Fibroblast of pulmonary artery (primary cell): Measurements from ENCODE around the gene PIEZO2.

Source experiments
- DNase-seq: peaks from one replicate; pipeline ENCODE4 v3.0.0-alpha.2; 2010; ENCODE audit warnings: low read depth
- H3K4me3 ChIP-seq: replicated peaks from 2 replicates; pipeline ENCODE4 v1.5.1; 2011; ENCODE audit warnings: low read depth, mild to moderate bottlenecking, control low read depth, low read length, moderate library complexity
- TF ChIP-seq, protein P1 (sequence below): IDR thresholded peaks from 2 replicates; pipeline ENCODE4 v1.5.1; 2011; ENCODE audit warnings: mild to moderate bottlenecking, control low read depth, low read length, inconsistent platforms; ENCODE audit errors: missing control alignments

PIEZO2 gene

DNA sequence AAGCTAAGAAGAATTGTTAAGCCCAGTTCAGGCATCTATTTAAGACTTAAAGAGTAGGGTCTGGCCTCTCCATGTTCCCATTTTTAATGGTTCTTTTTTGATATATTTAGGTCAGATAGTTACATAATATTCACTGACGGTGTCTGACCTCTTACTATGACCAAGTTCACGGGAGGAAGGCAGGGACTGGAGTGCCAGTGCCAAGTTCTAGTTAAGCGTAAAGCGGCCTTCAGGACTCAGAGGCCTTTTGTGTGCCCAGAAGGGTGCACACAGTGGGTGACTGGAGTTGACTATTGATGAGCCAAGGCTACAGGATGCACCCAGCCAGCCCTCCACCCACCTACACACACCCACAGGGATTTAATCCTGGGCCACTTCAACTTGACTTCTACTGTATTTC lies 290.9 kb downstream of the PIEZO2 start:
- no peak for DNase-seq
- TF ChIP-seq, protein P1, sequence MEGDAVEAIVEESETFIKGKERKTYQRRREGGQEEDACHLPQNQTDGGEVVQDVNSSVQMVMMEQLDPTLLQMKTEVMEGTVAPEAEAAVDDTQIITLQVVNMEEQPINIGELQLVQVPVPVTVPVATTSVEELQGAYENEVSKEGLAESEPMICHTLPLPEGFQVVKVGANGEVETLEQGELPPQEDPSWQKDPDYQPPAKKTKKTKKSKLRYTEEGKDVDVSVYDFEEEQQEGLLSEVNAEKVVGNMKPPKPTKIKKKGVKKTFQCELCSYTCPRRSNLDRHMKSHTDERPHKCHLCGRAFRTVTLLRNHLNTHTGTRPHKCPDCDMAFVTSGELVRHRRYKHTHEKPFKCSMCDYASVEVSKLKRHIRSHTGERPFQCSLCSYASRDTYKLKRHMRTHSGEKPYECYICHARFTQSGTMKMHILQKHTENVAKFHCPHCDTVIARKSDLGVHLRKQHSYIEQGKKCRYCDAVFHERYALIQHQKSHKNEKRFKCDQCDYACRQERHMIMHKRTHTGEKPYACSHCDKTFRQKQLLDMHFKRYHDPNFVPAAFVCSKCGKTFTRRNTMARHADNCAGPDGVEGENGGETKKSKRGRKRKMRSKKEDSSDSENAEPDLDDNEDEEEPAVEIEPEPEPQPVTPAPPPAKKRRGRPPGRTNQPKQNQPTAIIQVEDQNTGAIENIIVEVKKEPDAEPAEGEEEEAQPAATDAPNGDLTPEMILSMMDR: no peak
- no peak overlapping the region for H3K4me3 ChIP-seq

DNA sequence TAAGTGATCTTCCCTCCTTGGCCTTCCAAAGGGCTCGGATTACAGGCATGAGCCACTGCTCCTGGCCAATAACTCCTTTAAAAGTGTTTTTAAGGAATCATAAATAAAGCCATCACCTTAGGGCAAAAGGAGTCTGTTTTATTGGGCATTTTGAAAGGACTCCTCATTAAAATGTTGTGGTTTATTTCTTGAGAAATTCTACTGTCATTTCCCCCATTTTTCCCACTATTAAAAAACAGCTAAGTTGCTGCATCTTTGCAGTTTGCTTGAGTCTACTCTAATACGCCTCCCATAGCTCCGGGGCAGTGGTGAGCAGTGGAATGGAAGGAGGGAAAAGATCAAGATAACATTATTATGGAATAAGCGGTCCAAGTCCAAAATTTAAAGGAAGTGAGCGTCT lies 293.2 kb downstream of the PIEZO2 start:
- TF ChIP-seq, protein P1: no peak
- H3K4me3 ChIP-seq: no peak overlapping the region
- no peak for DNase-seq

DNA sequence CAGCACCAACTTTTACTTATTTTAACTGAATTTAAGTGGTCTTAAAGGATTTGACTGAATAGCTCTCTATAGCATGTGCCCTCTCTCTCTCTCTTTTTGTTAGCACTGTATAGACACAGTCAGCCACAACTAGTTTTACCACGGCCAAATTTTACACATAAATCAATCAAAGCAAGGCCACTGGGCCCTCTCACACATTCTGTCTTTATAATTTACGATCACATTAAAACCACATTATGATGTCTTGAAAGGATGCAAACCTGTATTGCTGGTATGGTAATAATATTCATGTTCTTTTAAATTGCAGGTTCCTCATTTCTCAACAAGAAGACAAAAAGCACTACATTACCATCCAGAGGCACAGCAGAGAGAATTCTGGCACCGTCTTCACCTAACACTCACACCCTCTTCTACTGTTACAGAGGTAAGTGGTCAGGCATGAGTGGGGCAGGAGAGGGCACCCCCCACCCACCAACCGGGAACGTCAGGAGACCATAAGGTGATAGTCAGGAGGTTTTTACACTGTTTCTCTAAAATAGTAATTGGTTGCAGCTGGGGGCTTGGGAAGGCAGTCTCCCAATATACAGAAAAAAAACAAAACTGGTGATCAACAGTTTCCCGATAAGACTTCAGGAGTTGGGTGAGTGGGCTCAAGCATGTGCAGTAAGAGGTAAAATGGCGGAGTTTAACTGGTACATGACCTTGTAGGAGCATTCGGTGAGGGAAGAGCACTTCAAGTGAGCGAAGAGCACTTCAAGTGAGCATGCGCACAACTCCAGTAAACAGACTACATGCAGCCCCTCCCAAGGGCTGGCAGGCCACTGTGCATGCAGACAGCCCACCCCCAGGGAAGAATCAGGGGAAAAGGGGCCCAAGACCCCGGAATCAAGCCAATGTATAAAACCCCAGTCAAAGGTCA lies 296.7 kb downstream of the PIEZO2 start:
- no peak for DNase-seq
- no peak overlapping the region for H3K4me3 ChIP-seq
- TF ChIP-seq, protein P1: no peak

DNA sequence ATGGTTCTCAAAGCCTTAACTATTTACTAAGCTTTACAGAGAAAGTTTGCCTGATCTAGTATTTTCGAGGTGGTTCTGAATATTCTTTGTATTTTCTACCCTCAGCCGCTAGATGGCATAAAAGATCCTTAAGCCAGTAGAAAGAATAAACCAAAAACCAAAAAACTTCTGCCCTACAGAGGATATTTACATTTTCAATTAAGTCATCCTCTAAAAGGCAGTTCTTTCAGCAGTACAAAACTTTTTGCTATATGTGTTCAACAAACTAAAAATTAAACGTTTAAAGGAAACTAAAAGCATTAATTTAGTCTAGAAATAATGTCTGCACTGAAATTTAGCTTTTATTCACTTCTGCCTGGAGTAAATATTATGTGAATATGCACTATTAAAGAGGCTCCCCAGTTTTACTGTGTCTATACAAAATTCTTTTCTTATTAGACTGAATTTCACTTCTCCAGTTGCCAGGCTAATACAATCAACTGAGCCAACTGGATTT lies 297.5 kb downstream of the PIEZO2 start:
- H3K4me3 ChIP-seq: no peak overlapping the region
- DNase-seq: peak; percentile 90
- TF ChIP-seq, protein P1: peak; percentile 73

DNA sequence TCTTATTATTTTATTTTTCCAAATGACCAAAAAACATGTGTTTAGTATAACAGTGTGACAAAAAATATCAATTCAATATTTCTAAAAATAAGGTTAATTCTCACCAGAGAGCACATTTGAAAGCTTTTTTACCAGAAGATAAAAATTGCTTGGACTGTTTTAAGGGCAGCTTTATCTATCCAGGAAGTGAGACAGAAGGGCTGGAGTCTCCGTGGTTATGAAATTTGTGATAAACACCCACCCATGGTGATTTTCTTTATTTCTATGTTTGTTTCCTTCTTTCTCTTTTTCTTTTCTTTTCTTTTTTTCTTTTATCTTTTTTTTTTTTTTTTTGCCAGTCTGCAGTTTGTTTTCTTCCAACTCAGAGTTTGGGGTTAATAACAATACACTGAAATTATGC lies 298.5 kb downstream of the PIEZO2 start:
- TF ChIP-seq, protein P1: no peak
- DNase-seq: peak; percentile 67
- H3K4me3 ChIP-seq: peak overlapping the region; percentile 27

DNA sequence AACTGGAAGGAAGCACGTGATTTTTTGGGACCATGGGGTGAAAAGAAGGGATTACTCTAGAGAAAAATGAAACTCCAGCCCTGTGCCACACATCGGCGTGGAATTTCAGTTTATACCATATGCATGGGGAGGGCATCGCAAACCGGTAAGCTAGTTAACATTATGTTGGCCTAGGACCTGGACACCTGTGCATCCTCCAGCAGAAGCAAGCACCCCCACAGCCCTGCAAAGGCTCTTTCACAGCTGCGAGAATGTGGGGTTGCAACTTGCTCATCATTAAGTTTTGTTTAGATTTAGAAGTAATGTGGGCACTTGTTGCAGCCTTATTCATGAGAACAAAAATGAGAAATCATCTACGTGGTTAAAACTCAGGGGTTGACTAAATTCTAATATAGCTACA lies 299.2 kb downstream of the PIEZO2 start:
- no peak for DNase-seq
- no peak overlapping the region for H3K4me3 ChIP-seq
- TF ChIP-seq, protein P1: no peak
